Measurements from ENCODE around the gene PALMD.

The PALMD gene

GRCh38 chr1:99601709-99602403 is 44.1 kb upstream of the PALMD start:
- H3K27me3 ChIP-seq (ENCODE audit: insufficient read depth, low read depth, severe bottlenecking) = no peaks in the 10 kb centered on the region
- H3K27ac ChIP-seq = no peak overlapping the region
- no peak for TF ChIP-seq CTCF (IDR thresholded peaks at IDR 0.05; ENCODE audit: low read depth, low read length)
- no peaks in the 10 kb centered on the region for H3K9me3 ChIP-seq (ENCODE audit: severe bottlenecking)
- H3K36me3 ChIP-seq = no peaks in the 10 kb centered on the region
- H3K4me3 ChIP-seq (ENCODE audit: low read depth, low read length) = no peak overlapping the region
- no peak for DNase-seq

GRCh38 chr1:99602404-99602969 is 43.4 kb upstream of the PALMD start:
- no peak for TF ChIP-seq CTCF (IDR thresholded peaks at IDR 0.05; ENCODE audit: low read depth, low read length)

GRCh38 chr1:99603699-99604560 is 42.0 kb upstream of the PALMD start:
- no peak for TF ChIP-seq CTCF (IDR thresholded peaks at IDR 0.05; ENCODE audit: low read depth, low read length)
- Histone ChIP-seq H3K9me3 (ENCODE audit: severe bottlenecking) (peaks cover 3% of the 10 kb centered on the region), H3K27ac (no peak overlapping the region)

More at GRCh38 chr1:99602404-99602969, 43.4 kb upstream of the PALMD start:
- H3K27ac ChIP-seq = no peak overlapping the region
- no peaks in the 10 kb centered on the region for H3K36me3 ChIP-seq
- H3K27me3 ChIP-seq (ENCODE audit: insufficient read depth, low read depth, severe bottlenecking) = no peaks in the 10 kb centered on the region
- DNase-seq = no peak
- H3K9me3 ChIP-seq (ENCODE audit: severe bottlenecking) = no peaks in the 10 kb centered on the region
- H3K4me3 ChIP-seq (ENCODE audit: low read depth, low read length) = no peak overlapping the region

GRCh38 chr1:99606306-99606705 is 39.6 kb upstream of the PALMD start:
- Histone ChIP-seq H3K27ac (no peak overlapping the region), H3K9me3 (ENCODE audit: severe bottlenecking) (peaks cover 3% of the 10 kb centered on the region), H3K27me3 (ENCODE audit: insufficient read depth, low read depth, severe bottlenecking) (no peaks in the 10 kb centered on the region), H3K4me3 (ENCODE audit: low read depth, low read length) (no peak overlapping the region), H3K36me3 (no peaks in the 10 kb centered on the region)
- no peak for DNase-seq
- TF ChIP-seq CTCF (IDR thresholded peaks at IDR 0.05; ENCODE audit: low read depth, low read length) = no peak

More at GRCh38 chr1:99603699-99604560, 42.0 kb upstream of the PALMD start:
- no peaks in the 10 kb centered on the region for H3K36me3 ChIP-seq
- no peak for DNase-seq
- no peaks in the 10 kb centered on the region for H3K27me3 ChIP-seq (ENCODE audit: insufficient read depth, low read depth, severe bottlenecking)
- H3K4me3 ChIP-seq (ENCODE audit: low read depth, low read length) = no peak overlapping the region

GRCh38 chr1:99607590-99607989 is 38.3 kb upstream of the PALMD start:
- no peaks in the 10 kb centered on the region for H3K36me3 ChIP-seq

More at GRCh38 chr1:99607590-99607989, 38.3 kb upstream of the PALMD start:
- H3K9me3 ChIP-seq (ENCODE audit: severe bottlenecking) = peaks cover 3% of the 10 kb centered on the region
- H3K4me3 ChIP-seq (ENCODE audit: low read depth, low read length) = no peak overlapping the region
- no peak for TF ChIP-seq CTCF (IDR thresholded peaks at IDR 0.05; ENCODE audit: low read depth, low read length)
- no peaks in the 10 kb centered on the region for H3K27me3 ChIP-seq (ENCODE audit: insufficient read depth, low read depth, severe bottlenecking)
- no peak for DNase-seq
- H3K27ac ChIP-seq = no peak overlapping the region
